Stimulated activated CD8-positive, alpha-beta memory T cell treated with anti-CD3 and anti-CD28 coated beads, Interleukin-15, amount 100 ng/mL, for 1 hour (primary cell): ENCODE data around the gene HOXA7.

Experiments
- DNase-seq: peaks from one replicate; pipeline ENCODE4 v3.0.0-alpha.2; 2020; ENCODE audit warnings: low read depth

The HOXA7 gene

DNA sequence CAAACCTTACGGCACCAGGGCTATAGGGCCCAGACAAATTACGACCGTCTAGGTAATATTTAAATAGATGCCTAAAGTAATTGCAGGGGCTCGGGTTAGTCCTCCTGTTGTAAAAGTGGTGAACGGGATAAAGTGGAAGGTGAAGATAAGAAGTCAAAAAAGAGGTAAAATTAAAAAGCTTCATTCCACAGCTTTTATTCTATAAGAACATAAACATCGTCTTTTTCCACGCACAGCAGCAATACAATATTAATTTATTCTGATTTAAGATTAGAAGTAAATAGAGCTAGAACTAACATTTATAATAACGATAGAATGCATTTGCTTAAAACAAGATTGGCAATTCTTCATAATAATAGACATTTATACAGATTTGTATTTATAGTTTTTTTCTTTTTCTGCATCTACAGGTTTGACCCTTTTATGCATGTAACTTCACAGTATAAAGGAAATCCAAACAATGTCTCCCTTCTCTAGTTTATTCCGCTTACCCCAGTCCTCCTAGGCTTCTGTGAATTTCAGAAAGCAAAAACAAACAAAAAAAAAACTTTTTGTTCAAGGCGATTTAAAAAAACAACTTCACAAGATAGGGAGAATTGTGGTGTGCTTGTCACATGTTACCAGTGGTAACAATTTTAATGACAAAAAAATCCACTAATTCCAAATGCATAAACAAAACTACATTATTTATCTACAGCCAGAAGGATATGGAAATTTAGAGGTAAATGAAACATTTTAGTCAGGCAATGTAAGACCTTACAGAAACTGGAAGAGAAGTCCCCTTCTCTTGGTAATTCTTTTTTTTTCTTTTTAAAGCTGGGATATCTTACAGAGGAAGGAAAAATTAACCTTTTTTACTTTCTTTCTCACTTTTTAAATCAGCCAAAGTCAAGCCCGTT, 14.2 kb upstream of the HOXA7 start:
- DNase-seq = no peak

GRCh38 chr7:27169658-27170425, 13.4 kb upstream of the HOXA7 start:
- no peak for DNase-seq

- DNase-seq = no peak
Observed at GRCh38 chr7:27168265-27168947, 11.9 kb upstream of the HOXA7 start.

DNA sequence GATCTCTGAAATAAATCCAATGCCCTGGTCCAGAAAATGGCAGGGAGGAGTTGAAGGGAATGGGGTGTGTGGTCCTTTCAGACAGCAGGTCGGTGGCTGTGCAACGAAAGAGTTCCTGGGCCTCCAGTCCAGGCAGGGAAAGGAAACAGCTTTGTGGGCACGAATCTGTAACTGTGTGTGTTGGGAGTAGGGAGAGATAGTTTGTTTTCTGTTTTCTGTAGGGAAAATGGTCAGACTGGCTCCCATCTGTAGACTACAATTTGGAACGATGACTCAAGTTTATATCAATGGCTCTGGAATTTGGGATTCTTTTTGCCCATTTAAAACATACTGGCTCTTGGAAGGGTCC, 11.4 kb upstream of the HOXA7 start:
- no peak for DNase-seq

GRCh38 chr7:27166531-27167505, 10.3 kb upstream of the HOXA7 start:
- DNase-seq = no peak

DNA sequence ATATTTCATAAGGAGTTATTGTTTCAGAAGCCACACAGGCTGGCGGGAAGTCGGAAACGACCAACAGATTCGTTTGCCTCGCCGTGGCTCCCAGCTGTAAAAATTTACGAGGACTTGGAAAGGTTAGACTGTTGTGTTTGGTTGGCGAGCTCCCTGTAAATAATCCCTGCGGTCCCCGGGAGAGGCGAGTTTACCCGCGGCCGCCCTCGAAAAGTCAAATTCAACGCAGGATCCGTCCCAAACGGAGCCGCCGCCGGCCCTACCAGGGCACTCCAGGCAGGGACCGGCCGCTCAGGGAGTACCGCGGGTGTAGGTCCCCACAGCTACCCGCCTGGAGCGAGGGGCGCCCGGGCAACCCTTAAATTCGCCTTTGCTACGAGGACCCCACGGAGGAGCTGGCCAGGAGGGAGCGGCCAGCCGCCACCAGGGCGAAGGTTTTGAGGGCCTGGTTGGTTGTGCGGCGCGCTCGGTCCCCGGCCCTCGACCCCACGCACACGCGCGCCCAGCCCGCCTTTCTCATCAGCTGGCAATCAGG, 9.6 kb upstream of the HOXA7 start:
- no peak for DNase-seq

- no peak for DNase-seq
Observed at GRCh38 chr7:27165089-27165995, 8.9 kb upstream of the HOXA7 start, which contains the start of gene HOXA9. Gene HOXA9 (minus strand): TSS chr7:27165537. CDS start chr7:27165457, 80 bp downstream.

DNA sequence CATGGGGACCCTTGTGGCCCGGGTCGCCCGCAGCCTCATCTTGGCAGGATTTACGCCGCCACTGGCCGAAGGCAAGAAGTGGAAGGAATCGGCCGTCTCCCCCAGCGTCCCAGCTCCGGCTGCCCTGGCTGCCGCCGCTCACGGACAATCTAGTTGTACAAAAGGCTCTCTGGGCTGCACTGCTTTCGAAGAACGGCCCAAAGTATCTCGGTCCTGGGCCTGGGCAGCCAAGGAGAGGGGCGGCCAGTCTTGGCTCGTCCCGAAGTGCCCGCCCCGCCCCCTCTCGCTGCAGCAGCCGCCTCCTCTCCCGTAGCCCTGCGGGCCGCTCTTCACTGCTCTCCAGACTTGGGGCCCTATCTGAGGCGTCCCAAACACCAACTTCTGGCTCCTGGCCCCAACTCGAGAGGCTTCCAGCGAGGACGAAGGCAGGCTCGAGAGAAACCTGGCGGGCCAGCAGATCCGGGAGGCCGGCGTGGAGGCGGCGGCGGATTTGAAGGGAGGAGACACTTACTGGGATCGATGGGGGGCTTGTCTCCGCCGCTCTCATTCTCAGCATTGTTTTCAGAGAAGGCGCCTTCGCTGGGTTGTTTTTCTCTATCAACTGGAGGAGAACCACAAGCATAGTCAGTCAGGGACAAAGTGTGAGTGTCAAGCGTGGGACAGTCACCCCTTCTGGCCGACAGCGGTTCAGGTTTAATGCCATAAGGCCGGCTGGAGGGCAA, 8.1 kb upstream of the HOXA7 start:
- no peak for DNase-seq

- DNase-seq = no peak
Observed at GRCh38 chr7:27164045-27164366, 7.5 kb upstream of the HOXA7 start.

GRCh38 chr7:27163288-27164044, 7.0 kb upstream of the HOXA7 start:
- DNase-seq = no peak

GRCh38 chr7:27162561-27163287, 6.2 kb upstream of the HOXA7 start:
- DNase-seq = no peak

DNA sequence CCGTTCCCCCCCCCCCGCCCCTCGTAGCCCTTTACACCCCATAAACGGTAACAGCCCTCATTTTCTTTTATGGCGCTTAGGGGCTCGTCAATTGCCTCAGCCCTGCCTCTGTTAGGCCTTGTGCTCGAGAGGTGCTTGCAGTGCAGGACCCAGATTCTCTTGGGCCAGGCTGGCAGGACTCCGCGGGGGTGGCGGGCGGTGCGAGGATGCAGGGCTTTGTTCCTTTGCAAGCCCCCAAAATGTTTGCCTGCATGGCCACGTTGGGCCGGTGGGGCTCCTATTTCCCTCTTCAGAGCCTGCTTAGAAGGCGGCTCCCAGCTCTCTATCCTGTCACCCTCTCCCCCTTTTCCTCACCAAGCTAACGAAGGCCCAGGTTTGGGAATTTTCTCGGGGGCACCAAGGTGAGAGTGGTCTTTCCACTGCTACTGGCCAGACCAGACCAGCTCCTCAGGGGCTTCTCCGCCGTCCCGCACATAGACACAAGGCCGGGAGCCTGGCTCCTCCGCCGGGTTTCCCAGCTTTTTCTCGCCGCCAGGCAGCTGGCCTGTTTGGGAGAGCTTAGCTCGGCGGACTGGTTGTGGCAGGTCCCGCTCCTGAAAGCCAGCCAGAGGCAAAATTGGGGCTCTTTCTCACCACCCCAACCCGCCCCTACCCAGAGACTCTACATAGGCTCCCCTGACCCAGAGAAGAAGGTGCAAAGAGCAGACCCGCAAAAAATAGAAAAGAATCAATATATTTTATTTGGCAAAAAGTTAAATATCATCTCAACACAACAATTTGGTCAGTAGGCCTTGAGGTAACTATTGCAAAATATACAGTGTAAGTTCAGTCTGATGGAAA, 5.5 kb upstream of the HOXA7 start:
- no peak for DNase-seq

DNA sequence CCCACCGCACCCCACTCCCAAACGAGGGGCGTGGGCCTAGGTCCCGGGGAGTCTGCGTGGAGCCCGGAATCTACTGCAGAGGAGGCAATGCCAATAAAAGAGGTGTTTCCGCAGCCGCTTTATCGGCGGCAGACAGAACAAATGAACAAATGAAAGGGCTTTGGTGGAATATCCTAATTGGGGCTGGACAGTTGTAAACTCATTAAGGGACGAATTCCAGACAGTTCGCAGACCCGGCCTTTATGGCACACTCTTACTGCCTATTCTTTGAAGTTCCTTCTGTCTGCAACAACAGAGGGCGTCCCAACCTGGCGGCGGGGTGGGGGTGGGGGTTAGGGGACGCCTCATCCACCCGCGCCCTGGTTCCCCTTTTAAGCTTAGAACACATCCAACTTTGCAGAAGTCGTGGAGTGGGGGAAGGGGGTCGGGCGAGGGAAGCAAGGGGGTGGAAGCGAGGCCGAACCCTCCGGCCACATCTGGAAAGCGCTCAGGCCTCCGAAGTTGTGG, 4.8 kb upstream of the HOXA7 start:
- no peak for DNase-seq

DNA sequence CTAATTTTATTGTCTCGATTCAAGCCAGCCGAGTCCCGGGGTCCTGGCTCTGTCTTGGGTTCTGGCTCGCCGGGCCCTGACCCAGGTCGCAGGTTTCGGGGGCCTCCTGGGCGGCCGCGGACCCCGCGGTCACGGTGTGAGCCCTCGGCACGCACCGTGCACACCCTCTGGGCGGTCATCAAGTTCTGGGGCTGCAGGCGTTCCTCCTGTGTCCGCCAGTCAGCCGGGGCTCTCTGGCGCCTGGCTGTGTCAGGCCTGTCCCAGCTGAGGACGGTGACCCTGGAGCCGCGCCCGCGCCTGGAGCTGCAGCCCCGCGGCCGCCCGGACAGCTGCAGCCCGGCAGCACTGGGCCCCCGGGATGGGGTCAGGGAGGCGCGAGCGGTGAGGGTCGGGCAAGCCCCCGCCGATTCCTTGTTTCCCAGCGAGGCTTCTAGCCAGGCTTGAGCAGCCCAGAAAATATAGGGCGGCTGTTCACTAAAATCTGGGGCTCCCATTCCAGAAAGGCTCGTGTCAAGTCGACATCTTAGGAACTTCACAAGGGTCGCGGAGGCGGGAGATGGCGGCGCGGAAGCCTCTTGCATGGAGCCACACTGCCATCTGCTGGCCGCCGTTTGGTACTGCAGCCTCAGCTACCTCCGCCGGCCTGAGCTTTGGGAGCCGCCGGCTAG, 4.2 kb upstream of the HOXA7 start:
- DNase-seq = peak; percentile 81

DNA sequence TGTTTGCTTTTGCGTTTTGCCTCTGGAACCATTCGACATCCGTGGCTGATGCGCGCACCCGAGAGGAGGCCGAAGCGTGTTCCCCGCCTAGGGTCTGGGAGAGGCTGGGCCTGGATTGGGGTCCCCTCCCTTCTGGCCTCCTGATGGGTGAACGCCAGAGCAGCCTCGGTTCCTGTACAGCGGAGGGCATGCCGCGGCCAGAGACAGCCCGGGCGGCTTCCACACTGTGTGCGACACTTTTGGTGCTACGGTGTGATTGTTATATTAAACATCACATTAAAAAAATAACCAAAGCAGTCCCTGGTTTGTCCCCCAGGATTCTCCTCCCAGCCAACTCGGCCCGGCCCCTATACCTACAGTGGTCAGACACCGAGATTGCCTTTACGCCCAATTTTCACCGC, 3.7 kb upstream of the HOXA7 start:
- no peak for DNase-seq
